K562 (cell line): ENCODE data around the gene UBE2V1. TPM values are rescaled to one million over a fixed set of nuclear protein-coding genes. Genes with fewer than 3 reads are reported as not detected.

ENCODE experiments used
- CBFA2T3 ChIP-seq: fragments of 450-650 bp; IDR thresholded peaks from 2 replicates; pipeline ENCODE4 v1.6.1; 2017
- DMBX1 ChIP-seq: fragments of 250-450 bp; sonication (Bioruptor Pico); IDR thresholded peaks from 2 replicates; pipeline ENCODE4 v1.8.0; 2022; ENCODE audit warnings: inconsistent platforms, mild to moderate bottlenecking, moderate library complexity, borderline replicate concordance
- FOXK1 ChIP-seq: sonication (generic); formaldehyde crosslinking; IDR thresholded peaks from 2 replicates; pipeline ENCODE4 v1.8.0; 2022; ENCODE audit warnings: missing genetic modification reagents, mild to moderate bottlenecking, borderline replicate concordance
- GTF2E2 ChIP-seq: fragments of 200-800 bp; sonication (Bioruptor generic); IDR thresholded peaks from 2 replicates; pipeline ENCODE4 v1.6.1; 2016; ENCODE audit warnings: missing genetic modification characterization, missing compliant biosample characterization
- NUFIP1 ChIP-seq: fragments of 450-650 bp; IDR thresholded peaks from 2 replicates; pipeline ENCODE4 v1.6.1; 2018; ENCODE audit not compliant: partially characterized antibody
- STAT5A ChIP-seq: IDR thresholded peaks from 2 replicates; pipeline ENCODE4 v1.6.1; 2012; ENCODE audit warnings: low read length, inconsistent platforms, borderline replicate concordance
- ZNF212 ChIP-seq: fragments of 450-650 bp; formaldehyde crosslinking; IDR thresholded peaks from 2 replicates; pipeline ENCODE4 v1.4.0; 2020; ENCODE audit warnings: mild to moderate bottlenecking
- ZNF766 ChIP-seq: fragments of 200-800 bp; sonication (Bioruptor generic); conservative IDR thresholded peaks from 2 replicates; pipeline ENCODE4 v1.6.1; 2016; ENCODE audit warnings: missing genetic modification characterization, missing compliant biosample characterization
- polyA plus RNA-seq, 8 experiments: library from polyadenylated mRNA; depleted of rRNA in 4 of 8; stranded (reverse) in 5 of 8; unstranded in 3 of 8; fragments of >200 nt; fragmentation: Nextera tagmentation in 2 of 8; fragmentation: Illumina TruSeq in 1 of 8; extraction: Ambion mirVana in 2 of 8; extraction: Trizol in 1 of 8; gene quantifications; 2 replicates each; pipeline versions ENCODE4 v1.2.1 to v1.2.3, GENCODE V29; 2011 to 2014; ENCODE audit warnings: inconsistent platforms in 1 of 8, missing spikeins in 1 of 8
- total RNA-seq, 7 experiments: library from RNA; depleted of rRNA in 6 of 7; stranded (reverse); fragments of >200 nt in 6 of 7; fragmentation: Illumina TruSeq in 2 of 7; extraction: Trizol in 2 of 7; gene quantifications; 2 replicates each; pipeline versions ENCODE4 v1.2.1 to v1.2.3, GENCODE V29; 2011 to 2021; ENCODE audit warnings: low replicate concordance in 1 of 7
- TF ChIP-seq, protein P1 (sequence below): IDR thresholded peaks from 2 replicates; pipeline ENCODE4 v1.6.1; 2012; ENCODE audit warnings: low read depth, low read length, improper control_type of control experiment, borderline replicate concordance
- TF ChIP-seq, protein P2 (sequence below): sonication (generic); formaldehyde crosslinking; IDR thresholded peaks from 2 replicates; pipeline ENCODE4 v1.8.1; 2023; ENCODE audit warnings: mild to moderate bottlenecking, missing genetic modification reagents
- TF ChIP-seq, protein P3 (sequence below): fragments of 200-600 bp; sonication (generic); IDR thresholded peaks from one replicate; pipeline ENCODE4 v1.6.1; 2012; ENCODE audit warnings: mild to moderate bottlenecking, low read depth, low read length, inconsistent platforms

UBE2V1 gene
- total and polyA plus RNA-seq, 9 of the 15 experiments (the other 6 are each of a cell fraction or from before 2014, with no cell fraction given): 93.0 to 357 (median 119) TPM

DNA sequence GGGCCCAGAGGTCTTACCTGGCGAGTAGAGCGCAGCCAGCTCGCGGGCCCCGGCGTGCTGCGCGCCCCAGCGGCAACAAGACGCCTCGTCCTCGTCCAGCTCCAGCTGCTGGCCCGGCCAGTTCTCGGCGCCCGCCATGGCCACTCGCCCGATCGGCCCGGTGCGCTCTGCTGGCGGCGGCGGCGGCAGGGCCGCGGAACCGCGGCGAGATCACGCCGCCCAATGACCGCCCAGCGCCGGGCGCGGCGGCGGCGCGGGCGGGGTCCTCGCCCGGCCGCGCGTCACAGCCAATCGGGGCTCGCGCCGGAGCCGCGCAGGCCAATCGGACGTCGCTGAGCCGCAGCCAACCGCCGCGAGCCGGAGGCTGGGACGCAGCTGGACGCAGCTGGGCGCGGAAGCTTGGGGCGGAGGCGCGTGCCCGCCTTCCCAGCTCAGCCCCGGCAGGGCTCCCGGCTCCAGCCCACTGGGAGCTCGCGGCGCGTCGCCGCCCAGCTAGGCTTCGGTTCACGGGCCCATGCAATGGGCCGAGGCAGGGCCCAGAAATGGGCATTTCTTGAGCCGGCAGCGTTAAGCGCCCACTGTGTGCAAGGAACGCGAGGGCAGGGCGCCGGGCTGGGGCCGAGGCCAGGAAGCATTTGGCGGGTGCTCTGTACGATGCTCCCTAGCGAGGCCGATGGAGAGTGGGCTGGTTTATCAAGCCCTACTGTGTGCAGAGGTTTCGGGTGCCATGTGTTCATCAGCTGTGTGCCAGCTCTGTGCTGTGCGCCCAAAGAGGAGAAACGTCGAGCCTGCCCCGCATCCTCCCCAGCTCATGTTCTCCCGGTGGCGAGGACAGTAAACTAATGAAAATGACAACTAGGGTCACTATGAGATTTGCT lies 40.8 kb upstream of the UBE2V1 start, which contains the start of gene PEDS1 (continued):
- TF ChIP-seq GTF2E2 (tag) (peak; percentile 62; the same call in 1 of the 2 replicates), STAT5A (no peak), ZNF766 (peak; percentile 58; the same call in 1 of the 2 replicates), NUFIP1 (no peak), CBFA2T3 (no peak), FOXK1 (CRISPR knock-in tag) (no peak; the same call in 1 of the 2 replicates), ZNF212 (CRISPR knock-in tag) (peak; percentile 79; the same call in 1 of the 2 replicates), DMBX1 (CRISPR knock-in tag) (peak; percentile 77)
- TF ChIP-seq, protein P1, sequence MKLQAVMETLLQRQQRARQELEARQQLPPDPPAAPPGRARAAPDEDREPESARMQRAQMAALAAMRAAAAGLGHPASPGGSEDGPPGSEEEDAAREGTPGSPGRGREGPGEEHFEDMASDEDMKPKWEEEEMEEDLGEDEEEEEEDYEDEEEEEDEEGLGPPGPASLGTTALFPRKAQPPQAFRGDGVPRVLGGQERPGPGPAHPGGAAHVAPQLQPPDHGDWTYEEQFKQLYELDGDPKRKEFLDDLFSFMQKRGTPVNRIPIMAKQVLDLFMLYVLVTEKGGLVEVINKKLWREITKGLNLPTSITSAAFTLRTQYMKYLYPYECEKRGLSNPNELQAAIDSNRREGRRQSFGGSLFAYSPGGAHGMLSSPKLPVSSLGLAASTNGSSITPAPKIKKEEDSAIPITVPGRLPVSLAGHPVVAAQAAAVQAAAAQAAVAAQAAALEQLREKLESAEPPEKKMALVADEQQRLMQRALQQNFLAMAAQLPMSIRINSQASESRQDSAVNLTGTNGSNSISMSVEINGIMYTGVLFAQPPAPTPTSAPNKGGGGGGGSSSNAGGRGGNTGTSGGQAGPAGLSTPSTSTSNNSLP: no peak
- TF ChIP-seq, protein P2, sequence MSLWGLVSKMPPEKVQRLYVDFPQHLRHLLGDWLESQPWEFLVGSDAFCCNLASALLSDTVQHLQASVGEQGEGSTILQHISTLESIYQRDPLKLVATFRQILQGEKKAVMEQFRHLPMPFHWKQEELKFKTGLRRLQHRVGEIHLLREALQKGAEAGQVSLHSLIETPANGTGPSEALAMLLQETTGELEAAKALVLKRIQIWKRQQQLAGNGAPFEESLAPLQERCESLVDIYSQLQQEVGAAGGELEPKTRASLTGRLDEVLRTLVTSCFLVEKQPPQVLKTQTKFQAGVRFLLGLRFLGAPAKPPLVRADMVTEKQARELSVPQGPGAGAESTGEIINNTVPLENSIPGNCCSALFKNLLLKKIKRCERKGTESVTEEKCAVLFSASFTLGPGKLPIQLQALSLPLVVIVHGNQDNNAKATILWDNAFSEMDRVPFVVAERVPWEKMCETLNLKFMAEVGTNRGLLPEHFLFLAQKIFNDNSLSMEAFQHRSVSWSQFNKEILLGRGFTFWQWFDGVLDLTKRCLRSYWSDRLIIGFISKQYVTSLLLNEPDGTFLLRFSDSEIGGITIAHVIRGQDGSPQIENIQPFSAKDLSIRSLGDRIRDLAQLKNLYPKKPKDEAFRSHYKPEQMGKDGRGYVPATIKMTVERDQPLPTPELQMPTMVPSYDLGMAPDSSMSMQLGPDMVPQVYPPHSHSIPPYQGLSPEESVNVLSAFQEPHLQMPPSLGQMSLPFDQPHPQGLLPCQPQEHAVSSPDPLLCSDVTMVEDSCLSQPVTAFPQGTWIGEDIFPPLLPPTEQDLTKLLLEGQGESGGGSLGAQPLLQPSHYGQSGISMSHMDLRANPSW (CRISPR knock-in tag): no peak
- TF ChIP-seq, protein P3, sequence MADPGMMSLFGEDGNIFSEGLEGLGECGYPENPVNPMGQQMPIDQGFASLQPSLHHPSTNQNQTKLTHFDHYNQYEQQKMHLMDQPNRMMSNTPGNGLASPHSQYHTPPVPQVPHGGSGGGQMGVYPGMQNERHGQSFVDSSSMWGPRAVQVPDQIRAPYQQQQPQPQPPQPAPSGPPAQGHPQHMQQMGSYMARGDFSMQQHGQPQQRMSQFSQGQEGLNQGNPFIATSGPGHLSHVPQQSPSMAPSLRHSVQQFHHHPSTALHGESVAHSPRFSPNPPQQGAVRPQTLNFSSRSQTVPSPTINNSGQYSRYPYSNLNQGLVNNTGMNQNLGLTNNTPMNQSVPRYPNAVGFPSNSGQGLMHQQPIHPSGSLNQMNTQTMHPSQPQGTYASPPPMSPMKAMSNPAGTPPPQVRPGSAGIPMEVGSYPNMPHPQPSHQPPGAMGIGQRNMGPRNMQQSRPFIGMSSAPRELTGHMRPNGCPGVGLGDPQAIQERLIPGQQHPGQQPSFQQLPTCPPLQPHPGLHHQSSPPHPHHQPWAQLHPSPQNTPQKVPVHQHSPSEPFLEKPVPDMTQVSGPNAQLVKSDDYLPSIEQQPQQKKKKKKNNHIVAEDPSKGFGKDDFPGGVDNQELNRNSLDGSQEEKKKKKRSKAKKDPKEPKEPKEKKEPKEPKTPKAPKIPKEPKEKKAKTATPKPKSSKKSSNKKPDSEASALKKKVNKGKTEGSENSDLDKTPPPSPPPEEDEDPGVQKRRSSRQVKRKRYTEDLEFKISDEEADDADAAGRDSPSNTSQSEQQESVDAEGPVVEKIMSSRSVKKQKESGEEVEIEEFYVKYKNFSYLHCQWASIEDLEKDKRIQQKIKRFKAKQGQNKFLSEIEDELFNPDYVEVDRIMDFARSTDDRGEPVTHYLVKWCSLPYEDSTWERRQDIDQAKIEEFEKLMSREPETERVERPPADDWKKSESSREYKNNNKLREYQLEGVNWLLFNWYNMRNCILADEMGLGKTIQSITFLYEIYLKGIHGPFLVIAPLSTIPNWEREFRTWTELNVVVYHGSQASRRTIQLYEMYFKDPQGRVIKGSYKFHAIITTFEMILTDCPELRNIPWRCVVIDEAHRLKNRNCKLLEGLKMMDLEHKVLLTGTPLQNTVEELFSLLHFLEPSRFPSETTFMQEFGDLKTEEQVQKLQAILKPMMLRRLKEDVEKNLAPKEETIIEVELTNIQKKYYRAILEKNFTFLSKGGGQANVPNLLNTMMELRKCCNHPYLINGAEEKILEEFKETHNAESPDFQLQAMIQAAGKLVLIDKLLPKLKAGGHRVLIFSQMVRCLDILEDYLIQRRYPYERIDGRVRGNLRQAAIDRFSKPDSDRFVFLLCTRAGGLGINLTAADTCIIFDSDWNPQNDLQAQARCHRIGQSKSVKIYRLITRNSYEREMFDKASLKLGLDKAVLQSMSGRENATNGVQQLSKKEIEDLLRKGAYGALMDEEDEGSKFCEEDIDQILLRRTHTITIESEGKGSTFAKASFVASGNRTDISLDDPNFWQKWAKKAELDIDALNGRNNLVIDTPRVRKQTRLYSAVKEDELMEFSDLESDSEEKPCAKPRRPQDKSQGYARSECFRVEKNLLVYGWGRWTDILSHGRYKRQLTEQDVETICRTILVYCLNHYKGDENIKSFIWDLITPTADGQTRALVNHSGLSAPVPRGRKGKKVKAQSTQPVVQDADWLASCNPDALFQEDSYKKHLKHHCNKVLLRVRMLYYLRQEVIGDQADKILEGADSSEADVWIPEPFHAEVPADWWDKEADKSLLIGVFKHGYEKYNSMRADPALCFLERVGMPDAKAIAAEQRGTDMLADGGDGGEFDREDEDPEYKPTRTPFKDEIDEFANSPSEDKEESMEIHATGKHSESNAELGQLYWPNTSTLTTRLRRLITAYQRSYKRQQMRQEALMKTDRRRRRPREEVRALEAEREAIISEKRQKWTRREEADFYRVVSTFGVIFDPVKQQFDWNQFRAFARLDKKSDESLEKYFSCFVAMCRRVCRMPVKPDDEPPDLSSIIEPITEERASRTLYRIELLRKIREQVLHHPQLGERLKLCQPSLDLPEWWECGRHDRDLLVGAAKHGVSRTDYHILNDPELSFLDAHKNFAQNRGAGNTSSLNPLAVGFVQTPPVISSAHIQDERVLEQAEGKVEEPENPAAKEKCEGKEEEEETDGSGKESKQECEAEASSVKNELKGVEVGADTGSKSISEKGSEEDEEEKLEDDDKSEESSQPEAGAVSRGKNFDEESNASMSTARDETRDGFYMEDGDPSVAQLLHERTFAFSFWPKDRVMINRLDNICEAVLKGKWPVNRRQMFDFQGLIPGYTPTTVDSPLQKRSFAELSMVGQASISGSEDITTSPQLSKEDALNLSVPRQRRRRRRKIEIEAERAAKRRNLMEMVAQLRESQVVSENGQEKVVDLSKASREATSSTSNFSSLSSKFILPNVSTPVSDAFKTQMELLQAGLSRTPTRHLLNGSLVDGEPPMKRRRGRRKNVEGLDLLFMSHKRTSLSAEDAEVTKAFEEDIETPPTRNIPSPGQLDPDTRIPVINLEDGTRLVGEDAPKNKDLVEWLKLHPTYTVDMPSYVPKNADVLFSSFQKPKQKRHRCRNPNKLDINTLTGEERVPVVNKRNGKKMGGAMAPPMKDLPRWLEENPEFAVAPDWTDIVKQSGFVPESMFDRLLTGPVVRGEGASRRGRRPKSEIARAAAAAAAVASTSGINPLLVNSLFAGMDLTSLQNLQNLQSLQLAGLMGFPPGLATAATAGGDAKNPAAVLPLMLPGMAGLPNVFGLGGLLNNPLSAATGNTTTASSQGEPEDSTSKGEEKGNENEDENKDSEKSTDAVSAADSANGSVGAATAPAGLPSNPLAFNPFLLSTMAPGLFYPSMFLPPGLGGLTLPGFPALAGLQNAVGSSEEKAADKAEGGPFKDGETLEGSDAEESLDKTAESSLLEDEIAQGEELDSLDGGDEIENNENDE: no peak
